Kidney tubule cell (primary cell): Measurements from ENCODE around the gene GJD3.
"Not testable (repeated sequence)": the region's sequence is repeated elsewhere in the genome, so short reads cannot be mapped to it uniquely, and the experiment has no call there.

Source experiments
- DNase-seq: peaks from one replicate; pipeline ENCODE4 v3.0.0-alpha.2; 2018; ENCODE audit warnings: low spot score

The GJD3 gene

GRCh38 chr17:40367728-40368127 is 3.2 kb upstream of the GJD3 start:
- not testable (repeated sequence) for DNase-seq

DNA sequence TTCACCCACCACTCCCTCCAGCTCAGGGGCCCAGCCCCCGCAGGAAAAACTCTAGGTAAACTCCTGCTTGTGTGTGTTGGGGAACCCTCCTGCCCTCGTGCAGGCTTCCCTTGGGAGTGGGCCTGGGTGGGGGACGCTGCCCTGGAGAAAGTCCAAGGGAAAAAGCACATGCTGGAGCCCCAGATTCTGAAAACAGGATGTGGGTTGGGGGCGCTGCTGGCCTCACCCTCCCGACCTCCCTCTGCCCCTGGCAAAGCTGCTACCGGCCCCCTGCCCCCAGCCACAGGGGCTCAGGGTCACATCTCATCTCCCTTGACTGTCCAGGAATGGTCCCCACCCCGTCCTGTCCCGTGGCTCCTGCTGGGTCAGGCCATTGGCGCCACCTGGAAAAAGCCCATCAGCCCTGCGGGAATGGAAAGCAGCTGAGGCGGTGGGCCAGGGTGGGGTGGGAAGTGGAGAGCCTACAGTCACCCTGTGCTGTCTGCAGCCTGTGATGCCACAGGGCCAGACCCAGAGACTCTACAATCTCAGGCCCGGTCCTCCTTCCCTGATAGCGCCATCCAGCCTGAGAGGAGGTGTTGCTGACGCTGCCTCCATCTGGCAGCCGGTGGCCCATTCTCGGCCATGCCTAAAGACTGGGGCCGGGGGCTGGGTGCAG is 2.5 kb upstream of the GJD3 start:
- DNase-seq: no peak

- no peak for DNase-seq
Measured at GRCh38 chr17:40366076-40366860, 1.7 kb upstream of the GJD3 start.

DNA sequence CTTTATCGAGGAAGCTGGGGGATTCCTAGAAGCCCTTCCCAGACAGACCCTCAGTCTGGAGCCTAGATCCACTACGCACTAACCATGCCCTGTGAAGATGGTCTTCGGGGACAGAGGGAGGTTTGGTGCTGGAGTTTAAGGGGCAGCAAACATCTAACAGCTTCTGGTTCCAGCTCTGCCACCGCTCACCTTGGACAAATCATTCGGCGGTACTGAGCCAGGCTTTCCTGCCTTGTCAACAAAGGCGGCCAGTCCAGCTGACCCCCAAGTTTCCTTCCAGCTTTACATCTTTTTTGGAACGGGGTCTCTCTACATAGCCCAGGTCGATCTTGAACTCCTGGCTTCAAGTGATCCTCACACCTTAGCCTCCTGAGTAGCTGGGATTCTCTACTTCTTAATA is 369 bp upstream of the GJD3 start:
- no peak for DNase-seq

DNA sequence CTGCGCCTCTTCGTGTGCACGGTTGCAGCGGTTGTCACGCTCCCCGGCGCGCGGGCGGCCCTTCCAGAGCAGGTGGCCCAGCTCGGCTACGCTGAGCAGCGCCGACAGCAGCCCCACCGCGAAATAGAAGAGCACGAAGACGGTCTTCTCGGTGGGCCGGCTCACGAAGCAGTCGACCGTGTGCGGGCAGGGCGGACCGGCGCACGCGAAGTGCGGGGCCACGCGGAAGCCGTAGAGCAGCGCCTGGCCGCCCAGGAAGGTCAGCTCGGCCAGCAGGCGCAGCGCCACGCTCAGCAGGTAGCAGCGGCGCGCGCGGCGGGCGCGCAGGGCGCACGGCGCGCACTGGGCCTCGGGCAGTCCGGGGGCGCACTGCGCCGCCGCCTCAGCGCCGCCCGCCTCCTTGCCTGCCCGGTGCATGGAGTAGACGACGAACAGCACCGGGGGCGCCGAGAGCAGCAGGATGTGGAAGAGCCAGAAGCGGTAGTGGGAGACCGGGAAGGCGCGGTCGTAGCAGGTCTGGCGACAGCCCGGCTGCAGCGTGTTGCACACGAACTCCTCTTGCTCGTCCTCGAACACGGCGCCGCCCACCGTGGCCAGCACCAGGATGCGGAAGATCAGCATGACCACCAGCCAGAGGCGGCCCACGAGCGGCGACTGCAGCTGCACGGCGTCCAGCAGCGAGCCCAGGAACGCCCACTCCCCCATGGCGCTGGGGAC is 1.3 kb downstream of the GJD3 start:
- peak; percentile 54 for DNase-seq

- peak; percentile 88 for DNase-seq
Measured at GRCh38 chr17:40362696-40363110, 1.8 kb downstream of the GJD3 start.

DNA sequence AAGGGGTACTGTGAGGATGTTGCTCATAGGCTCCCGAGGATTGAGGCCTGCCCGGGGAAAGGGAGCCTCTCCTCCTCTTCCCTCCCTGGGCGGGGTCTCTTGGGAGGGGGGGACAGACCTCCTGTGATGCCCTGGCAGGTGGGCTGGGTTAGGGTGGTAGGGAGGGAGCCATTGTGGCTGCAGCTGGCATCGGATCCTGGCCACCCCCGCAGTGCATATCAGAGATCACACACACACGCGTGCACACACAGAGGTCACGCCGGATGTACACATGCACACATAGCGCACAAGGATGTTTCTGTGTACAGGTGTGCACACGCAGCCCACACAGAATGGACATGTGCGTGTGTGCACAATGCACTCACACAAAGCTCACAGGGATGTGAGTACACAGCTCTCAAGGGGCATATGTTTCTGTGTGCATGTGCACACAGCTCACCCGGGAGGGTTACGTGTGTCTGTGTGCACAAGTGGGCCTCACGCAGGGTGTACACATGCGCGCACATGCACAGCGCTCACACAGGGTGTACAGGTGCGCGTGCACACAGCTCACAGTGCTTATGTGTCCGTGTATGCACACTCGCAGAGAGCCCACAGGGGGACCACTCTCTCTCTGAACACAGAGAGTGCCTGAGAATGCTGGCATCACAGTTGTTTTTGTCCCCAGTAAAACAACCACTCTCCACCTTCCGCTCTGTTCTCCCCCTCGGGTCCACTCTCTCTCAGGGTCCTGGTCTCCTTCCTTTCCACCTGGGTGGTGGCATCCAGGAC is 2.4 kb downstream of the GJD3 start:
- DNase-seq: no peak

GRCh38 chr17:40361063-40361924 is 3.2 kb downstream of the GJD3 start:
- no peak for DNase-seq

- DNase-seq: no peak
Measured at GRCh38 chr17:40360091-40360490, 4.4 kb downstream of the GJD3 start.

DNA sequence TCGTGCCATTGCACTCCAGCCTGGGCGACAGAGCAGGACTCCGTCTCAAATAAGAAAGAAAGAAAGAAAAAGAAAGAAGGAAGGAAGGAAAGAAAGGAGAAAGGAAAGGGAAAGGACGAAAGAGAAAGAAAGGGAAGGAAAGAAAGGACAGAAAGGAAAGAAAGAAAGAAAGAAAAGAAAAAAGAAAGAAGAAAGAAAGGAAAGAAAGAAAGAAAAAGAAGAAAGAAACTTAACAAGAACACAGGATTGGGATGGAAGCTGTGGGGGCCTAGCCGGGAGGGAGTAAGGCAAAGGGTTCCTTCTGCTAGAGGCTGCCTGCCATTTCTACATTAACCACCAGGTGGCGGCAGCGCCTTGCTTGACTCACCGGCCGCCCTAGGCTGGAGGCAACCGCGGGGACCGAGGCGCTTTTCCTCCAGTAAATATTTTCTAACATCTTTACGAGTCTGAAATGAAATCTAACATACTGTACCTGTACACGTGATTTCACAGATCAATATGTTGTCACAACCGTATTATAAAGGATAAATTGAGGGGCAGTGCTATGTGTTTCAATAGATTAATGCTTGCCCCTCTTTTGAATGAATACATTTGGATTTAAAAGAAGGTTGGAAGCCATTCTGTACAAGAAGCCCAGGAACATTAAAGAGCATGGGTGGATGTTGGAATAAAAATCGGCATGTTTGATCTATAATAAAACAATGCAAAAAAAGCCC is 6.1 kb downstream of the GJD3 start:
- peak; percentile 80 for DNase-seq

DNA sequence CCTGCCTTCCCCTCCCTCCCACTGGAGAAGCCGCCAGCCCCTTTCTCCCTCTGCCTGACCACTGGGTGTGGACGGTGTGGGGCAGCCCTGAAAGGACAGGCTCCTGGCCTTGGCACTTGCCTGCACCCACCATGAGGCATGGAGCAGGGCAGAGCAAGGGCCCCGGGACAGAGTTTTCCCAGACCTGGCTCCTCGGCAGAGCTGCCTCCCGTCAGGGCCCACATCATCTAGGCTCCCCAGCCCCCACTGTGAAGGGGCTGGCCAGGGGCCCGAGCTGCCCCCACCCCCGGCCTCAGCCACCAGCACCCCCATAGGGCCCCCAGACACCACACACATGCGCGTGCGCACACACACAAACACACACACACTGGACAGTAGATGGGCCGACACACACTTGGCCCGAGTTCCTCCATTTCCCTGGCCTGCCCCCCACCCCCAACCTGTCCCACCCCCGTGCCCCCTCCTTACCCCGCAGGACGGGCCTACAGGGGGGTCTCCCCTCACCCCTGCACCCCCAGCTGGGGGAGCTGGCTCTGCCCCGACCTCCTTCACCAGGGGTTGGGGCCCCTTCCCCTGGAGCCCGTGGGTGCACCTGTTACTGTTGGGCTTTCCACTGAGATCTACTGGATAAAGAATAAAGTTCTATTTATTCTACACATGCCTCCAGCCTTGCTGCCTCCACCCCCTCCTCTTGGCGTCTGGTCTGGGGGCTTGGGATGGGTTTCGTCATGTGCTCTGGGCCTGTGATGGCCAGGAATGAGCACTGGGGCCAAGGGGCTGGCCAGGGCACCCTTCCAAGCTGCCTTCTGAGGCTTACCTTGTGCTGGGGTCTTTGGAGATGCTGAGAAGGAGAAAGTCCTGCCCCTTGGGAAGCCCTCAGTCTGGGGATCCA is 7.3 kb downstream of the GJD3 start:
- no peak for DNase-seq

DNA sequence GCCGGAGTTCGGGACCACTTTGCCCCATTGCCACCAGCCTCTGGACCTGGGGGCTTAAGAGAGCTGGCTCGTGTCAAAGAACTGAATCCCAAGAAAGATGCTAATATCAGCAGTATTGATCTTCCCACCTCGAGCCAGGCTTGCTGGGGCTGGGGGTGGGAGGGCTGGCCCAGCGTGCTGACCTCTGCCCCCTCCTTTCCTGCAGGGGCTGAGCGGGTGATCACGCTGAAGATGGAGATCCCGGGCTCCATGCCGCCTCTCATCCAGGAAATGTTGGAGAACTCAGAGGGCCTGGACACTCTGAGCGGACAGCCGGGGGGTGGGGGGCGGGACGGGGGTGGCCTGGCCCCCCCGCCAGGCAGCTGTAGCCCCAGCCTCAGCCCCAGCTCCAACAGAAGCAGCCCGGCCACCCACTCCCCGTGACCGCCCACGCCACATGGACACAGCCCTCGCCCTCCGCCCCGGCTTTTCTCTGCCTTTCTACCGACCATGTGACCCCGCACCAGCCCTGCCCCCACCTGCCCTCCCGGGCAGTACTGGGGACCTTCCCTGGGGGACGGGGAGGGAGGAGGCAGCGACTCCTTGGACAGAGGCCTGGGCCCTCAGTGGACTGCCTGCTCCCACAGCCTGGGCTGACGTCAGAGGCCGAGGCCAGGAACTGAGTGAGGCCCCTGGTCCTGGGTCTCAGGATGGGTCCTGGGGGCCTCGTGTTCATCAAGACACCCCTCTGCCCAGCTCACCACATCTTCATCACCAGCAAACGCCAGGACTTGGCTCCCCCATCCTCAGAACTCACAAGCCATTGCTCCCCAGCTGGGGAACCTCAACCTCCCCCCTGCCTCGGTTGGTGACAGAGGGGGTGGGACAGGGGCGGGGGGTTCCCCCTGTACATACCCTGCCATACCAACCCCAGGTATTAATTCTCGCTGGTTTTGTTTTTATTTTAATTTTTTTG is 8.5 kb downstream of the GJD3 start:
- DNase-seq: no peak

GRCh38 chr17:40355123-40355803 is 9.3 kb downstream of the GJD3 start:
- DNase-seq: peak; percentile 59

GRCh38 chr17:40354221-40355122 is 10.1 kb downstream of the GJD3 start:
- DNase-seq: no peak

DNA sequence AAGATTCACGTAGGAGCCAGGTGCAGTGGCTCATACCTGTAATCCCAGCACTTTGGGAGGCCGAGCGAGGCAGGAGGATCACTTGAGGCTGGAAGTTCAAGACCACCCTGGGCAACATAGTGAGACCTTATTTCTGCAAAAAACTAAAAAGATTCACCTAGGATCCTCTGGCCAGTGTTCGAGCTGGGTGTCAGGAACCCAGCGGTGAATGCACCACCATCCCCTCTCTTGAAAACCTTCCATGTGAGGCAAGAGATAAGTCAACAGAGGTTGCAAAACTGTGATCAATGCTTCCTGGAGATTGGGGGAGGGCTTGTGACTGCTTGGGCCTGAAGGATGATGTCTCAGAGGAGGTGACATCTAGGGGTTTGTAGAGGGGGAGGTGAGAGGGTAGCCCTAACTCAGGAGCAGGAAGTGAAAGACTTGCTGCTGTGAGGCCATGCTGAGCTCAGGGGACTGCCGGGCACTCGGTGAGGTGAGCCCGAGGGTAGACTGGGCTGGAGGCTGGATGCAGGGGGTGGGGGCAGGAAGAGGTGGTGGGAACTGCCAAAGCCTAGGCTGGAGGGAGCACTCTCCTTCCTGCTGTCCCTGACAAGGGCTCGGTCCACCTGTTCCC is 11.7 kb downstream of the GJD3 start:
- no peak for DNase-seq

DNA sequence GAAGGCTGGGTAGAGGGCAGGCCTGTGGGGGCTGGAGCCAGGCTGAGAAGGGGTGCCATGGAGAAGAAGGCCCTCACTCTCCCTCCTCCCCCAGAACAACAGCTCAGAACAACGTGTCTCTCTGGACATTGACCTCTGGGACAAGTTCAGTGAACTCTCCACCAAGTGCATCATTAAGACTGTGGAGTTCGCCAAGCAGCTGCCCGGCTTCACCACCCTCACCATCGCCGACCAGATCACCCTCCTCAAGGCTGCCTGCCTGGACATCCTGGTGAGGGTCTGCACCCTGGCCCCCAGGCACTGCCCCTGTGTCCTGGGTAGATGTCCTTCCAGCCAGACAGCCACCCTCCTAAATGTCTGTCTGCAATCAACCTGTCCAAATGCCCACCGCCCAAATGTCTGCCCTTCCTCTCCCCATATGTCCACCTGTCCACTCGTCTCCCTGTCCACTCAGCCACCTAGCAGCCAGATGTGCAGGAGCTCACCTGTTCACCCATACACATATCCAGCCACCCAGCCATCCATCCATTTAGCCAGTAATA is 12.2 kb downstream of the GJD3 start:
- DNase-seq: no peak
